CD4-positive, alpha-beta T cell treated with Interleukin-4 for 4 hours (primary cell): ENCODE results near the gene LXN.
"Not testable (repeated sequence)": the region's sequence is repeated elsewhere in the genome, so short reads cannot be mapped to it uniquely, and the experiment has no call there.

Experiments
- DNase-seq: peaks from one replicate; pipeline ENCODE4 v3.0.0-alpha.2; 2020

Gene LXN, protein sequence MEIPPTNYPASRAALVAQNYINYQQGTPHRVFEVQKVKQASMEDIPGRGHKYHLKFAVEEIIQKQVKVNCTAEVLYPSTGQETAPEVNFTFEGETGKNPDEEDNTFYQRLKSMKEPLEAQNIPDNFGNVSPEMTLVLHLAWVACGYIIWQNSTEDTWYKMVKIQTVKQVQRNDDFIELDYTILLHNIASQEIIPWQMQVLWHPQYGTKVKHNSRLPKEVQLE

DNA sequence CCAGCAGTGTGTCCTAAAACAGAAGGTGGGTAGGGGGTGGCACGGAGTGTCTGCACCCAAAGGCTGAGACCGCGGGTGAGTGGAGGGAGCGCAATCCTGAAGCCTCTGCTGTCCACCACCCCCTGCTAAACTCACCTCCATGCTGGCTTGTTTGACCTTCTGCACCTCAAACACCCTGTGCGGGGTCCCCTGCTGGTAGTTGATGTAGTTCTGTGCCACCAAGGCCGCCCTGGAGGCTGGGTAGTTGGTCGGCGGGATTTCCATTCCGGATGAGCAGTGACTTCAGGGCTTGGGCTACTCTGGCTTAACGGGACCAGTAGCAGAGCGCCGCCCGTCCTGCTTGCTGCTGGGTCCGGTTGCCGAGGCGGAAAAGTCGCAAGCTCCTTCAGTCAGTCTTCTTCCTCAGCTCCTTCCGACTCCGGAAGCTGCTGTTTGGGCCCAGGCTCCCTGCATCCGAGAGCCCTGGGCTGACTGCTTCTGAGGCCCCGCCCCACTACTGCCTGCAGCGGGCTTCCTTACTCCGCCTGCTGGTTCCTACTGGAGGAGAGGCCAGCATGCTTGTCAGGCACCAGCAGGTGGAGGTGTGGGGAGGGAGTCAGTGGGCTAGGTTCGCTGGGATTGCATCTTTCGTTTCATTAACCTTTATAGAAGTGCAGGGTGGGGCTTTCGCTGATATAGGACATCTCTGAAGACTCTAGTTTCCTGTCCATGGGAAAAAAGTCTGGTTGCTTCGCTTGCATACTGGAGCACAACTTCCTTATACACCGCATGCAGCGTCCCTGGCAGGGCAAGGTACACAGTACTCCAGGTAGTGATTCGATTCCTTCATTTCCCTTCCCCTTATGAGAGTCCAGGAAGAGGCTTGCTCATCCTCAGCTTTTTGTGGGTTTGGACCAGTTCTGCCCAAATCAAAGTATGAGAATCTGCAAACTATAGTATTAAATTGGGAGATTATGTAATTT is at the start of gene LXN:
LXN (minus strand) TSS at position 434 of the 962 bp plus-strand sequence; CDS start at position 264, 170 bp downstream.
- peak; percentile 80 for DNase-seq

DNA sequence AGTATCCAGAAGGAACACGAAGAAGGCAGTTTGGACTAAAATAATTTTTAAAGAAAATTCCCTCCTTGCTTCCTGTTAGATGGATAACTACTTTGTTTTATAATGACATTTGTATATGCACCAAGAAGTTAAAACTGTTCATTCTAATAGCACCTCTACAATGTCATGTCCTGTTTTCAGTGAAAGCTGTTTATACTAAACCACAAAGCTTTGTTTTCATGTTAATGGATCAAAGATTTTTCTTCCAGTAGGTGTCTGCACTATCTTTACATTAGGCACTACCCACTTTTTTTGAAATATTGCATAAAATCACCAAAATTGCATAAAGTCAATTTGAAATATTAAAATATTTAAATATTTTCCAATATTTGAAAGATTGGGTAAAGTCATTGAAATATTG is 49.7 kb upstream of the LXN start:
- DNase-seq, result no peak

DNA sequence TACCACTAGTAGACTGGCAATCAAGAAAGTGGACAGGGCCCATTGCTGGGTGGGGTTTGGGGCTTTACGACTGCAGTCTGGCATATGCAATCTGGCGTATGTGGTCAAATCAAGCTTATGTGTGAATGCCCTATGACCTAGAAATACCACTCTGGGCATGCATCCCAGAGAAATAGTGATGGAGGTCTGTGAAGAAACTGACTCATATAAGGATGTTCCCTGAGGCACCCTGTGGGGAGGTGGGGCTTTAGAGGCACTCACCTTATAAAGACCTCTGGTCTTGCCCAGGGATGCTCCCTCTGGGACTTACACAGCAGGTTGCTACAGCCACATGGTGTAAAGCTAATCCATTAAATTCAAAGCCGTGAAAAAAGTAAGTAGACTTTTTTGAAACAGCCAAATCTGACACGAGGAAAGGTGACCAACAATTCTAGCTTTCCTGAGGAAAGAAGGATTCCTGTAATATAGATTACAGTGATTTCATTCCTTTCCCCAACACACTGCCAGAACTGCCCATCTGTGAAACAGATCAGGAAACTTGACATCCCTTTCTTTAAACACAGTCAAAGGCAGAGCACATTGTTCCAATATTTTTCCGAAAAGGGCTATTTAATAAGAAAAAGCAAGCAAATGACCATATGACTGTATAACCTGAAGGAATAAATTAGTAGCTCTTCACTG is 46.2 kb upstream of the LXN start:
- DNase-seq, result no peak

DNA sequence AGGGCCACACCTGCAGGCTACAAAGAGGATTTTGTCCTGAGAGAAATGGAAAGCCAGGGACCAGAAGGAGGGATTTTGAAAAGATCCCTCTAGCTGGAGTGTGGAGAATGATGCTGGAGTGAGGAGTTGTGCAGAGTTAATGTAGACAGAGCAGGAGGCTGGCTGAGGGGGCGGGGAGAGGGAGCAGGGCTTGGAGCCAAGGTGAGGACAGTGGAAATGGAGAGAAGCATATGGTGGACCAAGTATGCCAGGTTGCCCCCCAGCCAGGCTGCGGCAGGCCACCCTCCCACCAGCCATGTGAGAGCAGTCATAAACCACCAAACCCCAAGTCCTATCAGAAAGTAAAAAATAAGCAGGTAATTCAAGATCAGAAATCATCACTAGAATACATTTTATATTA is 45.1 kb upstream of the LXN start:
- no peak for DNase-seq

DNA sequence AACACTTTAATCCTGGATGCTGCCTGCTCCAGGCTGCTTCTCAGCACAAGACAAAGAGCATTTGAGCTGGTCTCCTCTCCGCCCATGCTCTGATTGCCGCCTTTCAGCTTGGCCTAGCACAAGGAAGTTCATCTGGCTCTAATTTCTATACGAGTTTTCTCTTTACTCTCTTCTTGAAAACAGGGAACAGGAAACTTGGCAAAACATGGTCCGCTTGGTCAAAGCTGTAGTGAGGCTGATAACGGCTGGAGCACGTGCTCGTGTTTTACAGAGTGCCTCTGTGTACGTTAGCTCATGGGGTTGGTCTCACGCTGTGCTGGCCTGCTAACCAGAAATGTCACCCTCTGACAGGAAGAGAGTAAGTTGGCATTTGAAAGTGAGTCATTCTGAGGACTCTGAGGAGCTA is 40.6 kb upstream of the LXN start:
- no peak for DNase-seq

DNA sequence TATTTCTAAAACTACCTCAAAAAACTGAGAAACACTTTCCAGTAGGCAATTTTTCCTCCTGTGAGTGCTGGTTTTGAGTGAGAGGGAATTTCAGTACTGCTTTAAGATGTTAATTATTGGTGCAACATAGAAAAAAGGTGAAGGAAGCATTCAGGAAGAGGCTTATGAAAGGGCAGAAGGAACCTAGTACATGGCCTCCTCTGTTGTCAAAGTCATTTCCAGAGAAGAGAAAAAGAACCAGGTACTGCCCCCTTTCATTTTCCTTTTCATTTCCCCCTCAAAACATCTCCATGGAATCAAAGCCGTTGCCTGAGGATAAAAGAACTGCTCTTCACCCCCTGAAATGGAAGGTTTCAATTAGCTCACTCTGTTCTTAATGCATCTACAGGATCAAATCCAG is 40.0 kb upstream of the LXN start:
- DNase-seq, result no peak

DNA sequence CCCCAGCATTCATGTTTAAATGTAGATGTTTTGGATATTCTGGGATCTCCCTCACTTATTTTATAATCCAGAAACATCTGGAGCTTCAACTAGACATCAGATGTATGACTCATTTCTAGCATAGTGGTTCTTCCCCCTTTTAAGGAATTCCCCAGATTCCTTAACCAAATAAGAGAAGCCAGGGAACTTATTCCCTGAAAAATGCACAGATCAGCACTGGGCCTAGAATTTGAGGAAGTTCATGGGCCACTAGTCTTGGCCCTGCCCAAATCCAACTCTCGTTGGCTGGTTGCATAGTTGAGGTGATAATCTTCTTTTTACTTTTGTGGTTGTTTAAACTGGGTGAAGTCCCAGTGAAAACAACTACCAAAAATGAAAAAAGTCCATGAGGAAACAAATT is 39.4 kb upstream of the LXN start:
- DNase-seq, result no peak

DNA sequence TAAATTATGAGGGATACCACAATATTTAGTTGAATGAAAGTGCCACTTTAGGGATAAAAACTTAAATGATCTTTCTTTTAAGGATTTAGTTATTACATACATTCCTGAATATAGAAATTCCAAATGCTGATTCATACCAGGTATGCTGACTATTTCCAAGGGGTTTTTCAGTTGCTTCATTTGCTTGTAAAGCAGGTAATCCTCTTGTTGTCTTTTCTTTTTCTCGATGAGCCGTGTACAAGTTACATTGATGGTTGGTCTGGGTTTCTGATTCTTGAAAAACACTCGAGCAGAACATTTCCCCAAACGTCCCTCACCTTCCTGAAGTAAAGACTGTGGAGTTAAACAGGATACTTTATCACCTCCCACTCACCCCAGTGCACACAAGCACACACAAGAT is 38.2 kb upstream of the LXN start:
- no peak for DNase-seq

DNA sequence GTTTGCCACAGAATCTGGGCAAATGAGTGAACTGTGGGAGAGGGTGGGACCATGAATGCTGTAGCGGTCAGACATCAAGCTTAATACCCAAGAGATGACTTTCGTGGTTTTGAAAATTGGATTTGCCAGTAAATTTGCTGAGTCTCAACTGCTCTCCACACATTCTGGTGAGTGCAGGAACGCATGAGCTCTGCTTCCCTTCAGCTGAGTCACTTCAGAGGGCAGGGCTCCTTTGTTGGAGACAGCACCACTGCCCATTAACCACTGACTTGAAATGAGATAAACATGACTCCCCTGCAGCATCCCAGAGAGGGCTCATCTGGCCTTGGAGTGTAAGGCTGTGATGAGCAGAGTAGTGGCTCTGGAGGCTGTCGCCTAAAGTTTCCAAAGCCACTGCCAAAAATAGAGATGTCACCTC is 37.2 kb upstream of the LXN start:
- no peak for DNase-seq

DNA sequence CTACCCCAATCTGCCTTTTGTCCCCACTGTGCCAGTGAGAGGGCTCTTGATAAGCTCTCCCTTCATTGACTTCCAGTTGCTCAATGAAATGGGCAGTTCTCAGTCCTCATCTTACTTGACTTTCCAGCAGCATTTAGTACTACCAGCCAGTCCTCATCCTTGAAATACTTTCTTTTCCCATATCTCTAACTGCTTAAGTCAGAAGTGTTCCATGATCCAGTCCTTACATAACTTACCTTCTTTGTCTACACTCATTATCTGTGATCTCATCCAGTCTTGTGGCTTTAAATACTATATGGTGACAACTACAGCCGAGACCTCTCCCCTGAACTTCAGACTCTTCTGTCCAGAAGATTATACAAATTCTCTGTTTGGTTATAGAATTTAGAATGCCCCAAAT is 31.1 kb upstream of the LXN start:
- DNase-seq, result no peak

DNA sequence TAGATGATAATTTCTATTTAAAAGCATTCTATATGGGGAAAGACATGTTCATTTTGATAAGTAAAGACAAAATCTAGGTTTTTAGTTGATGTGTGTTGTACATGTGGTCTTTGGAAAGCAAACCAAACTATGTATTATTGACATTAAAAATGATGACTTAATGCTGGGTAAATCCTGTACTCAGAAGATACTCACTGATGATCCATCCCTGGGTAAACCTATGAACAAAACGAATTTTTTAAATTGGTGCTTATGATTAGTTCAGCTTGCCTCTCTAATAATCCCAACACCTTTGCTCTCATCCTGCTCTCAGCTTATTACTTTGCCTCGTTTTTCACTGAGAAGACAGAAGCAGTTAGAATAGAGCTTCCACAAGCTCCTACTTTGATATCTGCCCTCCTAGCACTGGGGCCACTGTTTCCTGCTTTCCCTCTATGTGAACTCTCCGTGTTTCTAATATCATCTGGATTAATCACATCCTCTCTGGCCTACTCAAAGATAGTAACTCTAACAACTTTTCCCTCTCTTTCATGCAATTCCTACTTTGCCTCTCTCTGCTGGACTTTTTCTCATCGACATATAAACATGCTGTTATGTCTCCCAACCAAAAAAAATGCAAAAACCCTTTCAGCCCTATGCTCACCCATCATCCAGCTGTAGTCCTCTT is 30.5 kb upstream of the LXN start:
- no peak for DNase-seq

DNA sequence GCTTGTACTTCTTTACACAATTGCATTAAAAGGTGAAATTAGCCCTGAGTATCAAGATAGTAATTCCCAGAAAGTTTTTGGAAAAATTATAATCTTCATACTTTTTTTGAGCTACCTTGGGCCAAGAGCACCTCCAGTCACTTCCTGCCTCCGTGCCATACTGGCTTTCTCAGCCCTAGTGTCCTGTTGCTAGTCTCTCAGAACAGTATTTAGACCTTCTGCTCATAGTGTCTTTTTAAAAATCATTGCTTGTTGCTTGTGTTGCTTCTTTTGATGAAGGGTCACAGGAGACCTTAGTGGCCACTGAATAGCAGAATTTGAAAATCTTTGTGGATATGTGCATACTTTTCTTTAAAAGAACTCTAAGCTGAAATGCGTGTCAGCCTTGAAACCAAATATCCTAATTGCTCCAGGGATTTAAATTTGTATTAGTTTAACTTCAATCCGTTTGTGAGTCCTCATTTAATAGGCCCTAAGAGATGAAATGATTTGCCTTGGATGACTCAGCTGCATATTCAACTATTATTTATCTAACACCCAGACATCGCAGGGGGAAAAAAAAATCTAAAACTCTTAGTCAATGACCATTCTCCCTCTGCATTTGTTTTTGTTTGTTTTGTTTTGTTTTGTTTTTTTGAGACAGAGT is 29.1 kb upstream of the LXN start:
- no peak for DNase-seq

DNA sequence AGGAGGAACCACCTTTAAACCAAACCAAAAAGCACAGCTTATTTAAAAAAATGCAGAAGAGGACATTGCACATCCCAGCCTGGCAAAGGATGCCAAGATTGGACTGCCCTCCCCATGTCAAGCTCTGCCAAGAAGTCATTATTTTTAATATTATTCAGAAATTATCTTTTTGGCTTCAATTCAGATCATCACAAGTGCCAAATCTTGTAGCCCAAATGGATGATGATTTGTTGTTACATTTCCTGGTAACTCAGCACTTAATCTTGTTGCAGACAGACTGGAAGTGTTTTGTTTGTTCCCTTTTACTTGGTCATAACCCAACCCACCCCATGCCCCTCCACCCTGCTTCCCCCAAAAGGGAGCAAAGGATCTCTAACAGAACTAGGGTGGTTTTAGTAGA is 28.1 kb upstream of the LXN start:
- DNase-seq, result no peak

DNA sequence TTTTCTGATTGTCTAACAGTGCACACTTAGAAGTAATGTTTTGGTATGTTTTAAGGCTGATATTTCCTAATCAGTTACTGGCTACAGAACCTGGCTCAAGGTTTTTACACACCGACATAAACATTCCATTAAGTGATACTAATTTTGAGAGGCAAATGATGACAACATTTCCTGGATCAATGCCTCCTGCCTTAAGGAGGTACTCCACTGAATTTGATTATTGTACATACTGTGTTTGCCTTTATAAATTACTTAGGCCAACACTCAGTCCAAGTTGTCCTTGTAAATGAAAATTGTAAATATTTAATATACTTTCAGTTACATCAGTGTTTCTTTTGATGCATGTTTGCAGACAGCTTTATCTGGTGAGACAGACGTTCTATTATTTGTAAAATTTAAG is 24.2 kb upstream of the LXN start:
- no peak for DNase-seq

DNA sequence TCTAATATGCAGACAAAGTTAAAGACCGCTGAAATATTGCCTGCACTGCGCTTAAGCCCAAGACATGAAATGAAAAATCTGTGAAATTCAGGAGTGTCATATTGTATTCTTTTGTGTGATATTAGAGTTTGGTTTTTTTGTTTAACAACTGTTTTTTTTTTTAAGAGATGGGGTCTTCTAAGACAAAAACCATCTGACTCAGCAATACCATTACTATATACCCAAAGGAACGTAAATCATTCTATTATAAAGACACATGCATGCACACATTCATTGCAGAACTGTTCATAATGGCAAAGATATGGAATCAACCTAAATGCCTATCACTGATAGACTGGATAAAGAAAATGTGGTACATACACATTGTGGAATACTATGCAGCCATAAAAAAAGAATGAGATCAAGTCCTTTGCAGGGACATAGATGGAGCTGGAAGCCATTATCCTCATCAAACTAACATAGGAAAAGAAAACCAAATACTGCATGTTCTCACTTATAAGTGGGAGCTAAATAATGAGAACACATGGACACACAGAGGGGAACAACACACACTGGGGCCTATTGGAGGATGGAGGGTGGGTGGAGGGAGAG is 21.5 kb upstream of the LXN start:
- DNase-seq, result not testable (repeated sequence)

DNA sequence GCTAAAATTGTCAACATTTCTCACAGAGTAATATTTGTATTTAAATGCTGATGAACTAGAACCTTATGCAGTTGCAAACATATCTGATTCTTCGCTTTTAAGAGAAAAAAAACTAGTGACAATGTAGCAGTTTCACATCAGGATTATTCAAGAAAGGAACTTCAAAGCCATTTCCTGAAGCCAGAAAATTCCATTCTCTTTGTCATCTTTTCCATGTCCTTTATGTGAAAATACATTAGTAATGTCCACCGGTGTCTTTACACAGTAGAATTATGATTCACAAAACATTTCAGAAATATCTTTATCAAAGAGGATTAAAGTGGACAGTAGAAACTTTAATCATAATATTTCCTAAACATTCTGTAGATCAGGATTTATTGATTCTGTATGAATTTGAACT is 12.7 kb upstream of the LXN start:
- DNase-seq, result no peak

DNA sequence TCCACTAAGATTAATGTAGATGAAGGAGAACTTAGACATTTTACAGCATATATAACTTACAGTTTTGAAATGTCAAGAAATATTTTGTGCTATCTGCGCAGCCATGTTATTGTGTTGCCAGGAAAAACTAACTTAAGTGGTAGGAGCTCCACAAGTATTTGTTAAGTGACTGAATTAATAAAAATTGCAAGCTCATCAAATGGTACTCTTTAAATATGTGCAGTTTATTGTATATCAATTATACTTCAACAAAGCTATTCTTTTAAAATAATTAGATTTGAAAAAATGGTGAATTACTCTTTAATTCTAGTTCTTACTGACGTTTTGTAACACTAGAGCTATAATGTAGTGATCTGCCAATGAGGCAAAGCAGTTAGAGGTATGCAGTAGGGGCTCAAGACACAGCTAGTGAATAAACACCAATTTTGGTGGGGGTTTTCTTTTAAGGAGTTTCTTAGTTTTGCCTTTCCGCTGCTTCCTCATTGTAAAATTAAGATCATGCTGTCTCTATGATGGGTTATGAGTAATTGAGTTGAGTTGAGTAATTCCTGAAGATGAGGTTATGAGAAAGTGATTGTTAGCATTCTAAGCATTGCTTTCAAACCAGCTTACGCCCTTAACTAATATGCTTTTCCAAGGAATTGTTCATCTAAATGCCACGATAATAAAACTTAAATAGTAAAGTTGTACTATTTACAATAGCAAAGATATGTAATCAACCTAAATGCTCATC is 10.9 kb upstream of the LXN start:
- no peak for DNase-seq

DNA sequence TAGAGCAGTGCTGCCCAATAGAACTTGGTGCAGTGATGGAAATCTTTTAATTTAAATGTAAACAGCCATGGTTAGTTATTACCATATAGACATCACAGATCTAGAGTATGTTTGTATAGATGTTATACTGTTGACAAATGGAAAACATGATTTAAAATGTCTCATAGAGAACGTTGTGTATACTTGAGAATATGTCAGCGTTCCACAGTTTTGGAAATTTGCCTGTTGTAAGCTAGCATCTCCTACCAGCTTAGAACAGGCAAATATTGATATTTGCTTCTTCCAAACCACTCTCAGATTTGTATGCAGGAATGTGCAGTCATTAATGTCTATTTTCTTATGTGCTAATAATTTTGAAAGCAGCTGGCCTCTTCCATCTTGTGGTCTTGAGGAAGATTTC is 8.4 kb upstream of the LXN start:
- no peak for DNase-seq

DNA sequence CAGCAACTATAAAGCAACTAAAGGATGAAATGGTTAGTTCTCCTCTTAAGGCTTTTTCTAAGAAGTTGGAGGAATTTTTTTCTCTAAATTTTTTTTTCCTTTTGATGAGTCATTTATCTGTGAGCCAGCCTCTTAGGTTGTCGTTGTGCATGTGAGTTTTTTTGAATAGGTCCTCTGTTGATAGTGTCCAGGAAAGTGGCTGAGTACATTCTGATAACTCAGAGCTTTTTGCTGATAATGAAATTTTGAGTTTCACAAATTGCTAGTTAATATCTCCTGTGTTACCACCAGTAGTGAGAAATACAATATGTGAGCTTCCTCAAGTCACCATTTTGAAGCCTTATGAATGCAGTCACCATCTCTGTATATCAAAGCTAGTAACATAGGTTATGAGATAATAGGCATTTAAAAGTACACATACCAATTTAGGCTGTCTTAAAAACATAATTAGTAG is 7.1 kb upstream of the LXN start:
- DNase-seq, result no peak

DNA sequence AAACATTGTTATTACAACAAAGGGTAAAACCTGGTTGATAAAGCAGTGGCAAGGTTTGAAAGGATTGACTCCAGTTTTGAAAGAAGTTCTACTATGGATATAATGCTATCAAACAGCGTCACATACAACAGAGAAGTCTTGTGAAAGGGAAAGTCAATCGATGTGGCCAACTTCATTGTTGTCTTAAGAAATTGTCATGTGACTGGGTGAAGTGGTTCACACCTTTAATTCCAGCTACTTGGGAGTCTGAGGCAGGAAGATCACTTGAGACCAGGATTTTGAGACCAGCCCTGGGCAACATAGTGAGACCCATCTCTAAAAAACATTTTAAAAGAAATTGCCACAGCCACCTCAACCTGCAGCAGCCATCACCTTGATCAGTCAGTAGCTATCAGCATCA is 6.2 kb upstream of the LXN start:
- DNase-seq, result no peak

DNA sequence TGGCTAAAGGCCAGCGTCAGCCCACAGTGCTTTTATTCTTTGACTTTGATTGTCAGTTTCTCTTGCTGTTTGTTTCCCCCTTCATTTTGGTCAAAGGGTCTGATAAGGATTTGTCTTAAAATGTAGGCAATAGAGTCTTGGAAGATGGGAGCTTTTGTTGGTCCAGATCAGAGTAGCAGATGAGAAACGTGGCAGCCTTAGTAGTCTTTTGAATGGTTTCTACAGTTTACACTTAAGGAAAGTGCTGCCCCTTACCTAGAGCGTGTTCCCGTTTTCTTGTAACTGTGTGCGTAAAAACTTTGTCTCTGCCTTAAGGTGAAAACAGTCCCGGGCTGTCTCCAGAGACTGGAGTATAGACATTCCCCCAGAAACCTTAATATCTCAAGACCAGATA is 630 bp downstream of the LXN start:
- no peak for DNase-seq

DNA sequence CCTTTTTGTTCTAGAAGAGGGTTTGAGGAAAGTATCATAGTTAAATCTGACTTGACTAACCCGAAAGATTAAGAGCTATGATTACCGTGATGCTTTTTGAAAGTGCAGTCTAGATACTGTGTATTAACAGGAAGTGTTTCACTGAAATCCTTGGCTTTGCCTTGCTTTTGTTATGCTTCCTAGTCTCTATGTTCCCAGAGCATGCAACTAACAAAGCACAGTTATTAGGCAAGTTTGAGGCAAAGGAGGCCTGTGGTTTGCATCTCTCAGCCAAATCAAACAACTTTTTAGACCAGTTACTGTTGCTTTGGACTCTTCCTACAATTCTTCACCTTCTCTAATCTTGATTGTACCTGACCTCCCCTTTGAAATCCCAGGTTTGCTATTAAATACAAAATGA is 3.9 kb downstream of the LXN start:
- no peak for DNase-seq
